Limb (tissue), 2 donors: ENCODE measurements around the gene HABP4.

Source experiments
- DNase-seq, 2 donors: peaks; one replicate each; pipeline ENCODE4 v3.0.0-alpha.2; 2016; ENCODE audit errors: extremely low spot score in 2 of 2

Gene HABP4

GRCh38 chr9:96476013-96476412 is 26.0 kb downstream of the HABP4 start:
- DNase-seq, result no peak

- no peak for DNase-seq
Measured at GRCh38 chr9:96476591-96476990, 26.6 kb downstream of the HABP4 start.

- no peak for DNase-seq
Measured at GRCh38 chr9:96478829-96479371, 28.9 kb downstream of the HABP4 start.

DNA sequence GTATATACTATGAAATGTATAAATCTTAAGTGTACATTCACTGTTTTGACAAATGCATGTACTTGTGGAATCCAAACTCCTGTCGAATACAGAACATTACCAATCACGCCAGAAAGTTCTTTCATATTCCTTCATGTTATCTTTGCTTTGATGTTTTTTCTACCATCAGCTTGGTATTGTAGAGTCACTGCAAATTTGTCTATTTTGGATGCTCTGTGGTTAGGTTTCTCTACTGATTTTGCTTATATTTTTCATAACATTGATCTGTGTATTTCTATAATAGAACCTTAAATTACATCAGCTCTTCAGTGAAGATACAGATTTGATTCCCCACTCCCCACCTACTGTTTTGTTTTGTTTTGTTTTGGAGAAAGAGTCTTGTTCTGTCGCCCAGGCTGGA is 30.8 kb downstream of the HABP4 start:
- no peak for DNase-seq

DNA sequence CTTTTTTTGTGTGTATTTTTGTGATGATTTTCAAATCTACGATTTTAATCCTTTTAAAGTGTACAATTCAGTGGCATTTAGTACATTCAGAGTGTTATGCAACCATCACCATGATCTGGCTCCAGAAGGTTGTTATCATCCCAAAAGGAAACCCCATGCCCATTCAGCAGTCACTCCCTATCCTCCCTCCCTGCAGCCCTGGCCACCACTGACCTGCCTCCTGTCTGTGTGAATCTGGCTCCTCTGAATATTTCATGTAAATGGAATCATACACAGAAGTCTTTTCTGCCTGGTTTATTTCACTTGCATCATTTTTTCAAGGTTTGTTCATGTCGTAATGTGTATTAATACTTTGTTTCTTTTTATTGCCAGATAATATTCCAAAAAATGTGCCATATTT is 32.5 kb downstream of the HABP4 start:
- DNase-seq, result no peak

DNA sequence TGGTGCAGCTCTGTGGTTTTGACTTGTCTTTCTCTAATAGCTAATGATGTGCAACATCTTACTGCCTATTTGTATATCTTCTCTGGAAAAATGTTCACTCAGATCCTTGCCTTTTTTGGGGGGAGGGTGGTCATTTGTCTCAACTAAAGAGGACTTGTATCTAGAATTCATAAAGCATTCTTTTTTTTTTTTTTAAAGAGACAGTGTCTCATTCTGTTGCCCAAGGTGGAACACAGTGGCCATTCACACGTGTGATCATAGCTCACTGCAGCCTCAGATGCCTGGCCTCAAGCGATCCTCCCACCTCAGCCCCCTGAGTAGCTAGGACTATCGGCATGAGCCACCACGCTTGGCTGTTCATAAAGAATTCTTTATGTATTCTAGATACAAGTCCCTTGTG is 33.2 kb downstream of the HABP4 start:
- DNase-seq, result no peak

- DNase-seq, result no peak
Measured at GRCh38 chr9:96483733-96484390, 33.9 kb downstream of the HABP4 start.

GRCh38 chr9:96484521-96484931 is 34.6 kb downstream of the HABP4 start:
- no peak for DNase-seq

DNA sequence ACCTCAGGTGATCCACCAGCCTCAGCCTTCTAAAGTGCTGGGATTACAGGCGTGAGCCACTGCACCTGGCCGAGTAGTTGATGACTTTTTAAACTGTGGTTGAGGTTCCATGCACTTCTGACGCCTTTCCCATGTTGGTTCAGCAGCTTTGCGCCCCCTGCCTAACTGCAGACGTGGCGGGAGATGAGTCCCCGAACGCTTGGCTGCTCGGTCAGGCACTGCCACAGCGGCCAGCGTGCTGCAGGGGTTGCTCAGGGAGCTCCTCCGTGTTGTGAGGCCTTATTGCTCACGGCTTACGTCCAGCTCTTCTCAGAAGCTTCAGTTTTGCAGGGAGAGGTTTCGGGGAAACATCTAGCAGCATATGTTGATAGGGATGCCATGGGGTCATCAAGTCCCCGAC is 35.3 kb downstream of the HABP4 start:
- DNase-seq, result no peak

GRCh38 chr9:96486386-96487028 is 36.5 kb downstream of the HABP4 start:
- DNase-seq, result no peak

GRCh38 chr9:96487029-96487396 is 37.0 kb downstream of the HABP4 start:
- no peak for DNase-seq

DNA sequence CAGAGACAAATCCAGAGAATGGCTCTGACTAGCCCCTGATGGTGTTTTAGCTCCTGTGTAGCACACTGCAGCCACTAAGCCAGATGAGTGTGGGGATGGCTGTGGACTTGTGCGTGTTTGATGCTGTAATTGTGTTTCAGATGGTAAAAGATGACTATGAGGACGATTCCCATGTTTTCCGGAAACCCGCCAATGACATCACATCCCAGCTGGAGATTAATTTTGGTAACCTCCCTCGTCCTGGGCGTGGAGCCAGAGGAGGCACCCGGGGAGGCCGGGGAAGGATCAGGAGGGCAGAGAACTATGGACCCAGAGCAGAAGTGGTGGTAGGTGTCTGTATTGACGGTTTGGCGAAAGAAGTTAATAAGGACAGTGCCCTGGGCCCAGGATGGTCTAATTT is 38.0 kb downstream of the HABP4 start:
- DNase-seq, result no peak

DNA sequence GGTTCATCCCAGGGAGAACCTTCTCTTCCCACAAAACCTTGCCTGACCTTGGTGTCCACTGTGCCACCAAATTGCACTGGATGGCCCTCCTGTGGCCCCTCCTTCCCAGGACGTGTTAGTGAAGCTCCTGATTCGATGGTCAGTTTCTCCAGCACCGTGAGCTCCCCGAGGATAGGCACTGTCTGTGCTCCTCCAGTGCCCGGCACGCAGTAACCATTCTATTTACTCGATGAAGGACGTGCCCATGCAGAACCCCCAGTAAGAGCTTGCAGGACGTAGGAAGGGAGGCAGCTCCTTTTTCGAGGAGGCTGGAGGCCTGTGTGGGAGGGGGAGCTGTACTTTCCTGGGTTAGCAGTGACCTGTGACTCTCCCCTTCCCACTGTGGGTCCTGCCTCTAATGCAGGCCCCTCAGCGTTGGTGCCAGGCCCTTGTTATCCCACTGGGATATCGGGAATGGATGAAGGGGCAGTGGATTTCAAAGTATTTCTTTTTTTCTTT is 39.6 kb downstream of the HABP4 start:
- DNase-seq, result no peak

GRCh38 chr9:96490534-96491078 is 40.6 kb downstream of the HABP4 start:
- no peak for DNase-seq

DNA sequence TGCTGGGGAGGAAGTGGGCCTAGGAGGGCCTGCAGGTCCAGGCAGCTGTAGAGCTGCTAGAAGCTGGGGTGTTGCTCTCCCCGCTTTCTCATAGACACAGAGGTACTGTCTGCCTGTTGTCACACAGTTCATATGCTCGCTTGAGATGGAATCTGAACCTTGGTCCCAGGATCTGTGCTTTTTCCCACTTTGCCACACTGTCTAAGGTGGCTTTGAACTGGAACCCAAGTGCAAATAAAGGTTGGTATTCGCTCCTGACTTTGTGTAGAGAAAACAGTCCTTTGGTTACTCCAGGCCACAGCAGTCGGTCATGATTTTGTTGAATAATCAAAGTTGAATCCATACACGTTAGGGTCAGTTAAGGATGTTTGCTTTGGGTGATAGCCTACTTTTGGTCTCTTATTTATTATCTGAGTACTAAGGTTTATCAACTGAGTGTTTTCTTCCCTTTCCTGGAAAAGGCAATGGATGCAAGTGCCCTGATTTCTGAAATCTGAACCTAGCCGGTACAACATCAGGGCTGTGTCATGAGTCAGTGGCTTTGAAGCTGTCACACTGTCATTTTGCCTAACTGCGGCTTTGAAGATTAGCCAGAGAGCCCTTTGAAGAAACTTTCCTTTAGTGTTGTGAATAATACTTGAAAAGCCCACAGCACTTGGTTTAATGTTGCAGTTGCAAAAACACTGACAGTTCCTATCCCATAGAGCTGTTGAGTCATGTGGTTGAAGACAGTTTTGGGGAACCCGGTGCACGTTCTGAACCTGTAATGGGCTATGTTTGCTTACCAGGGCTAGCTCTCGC is 41.3 kb downstream of the HABP4 start:
- no peak for DNase-seq

GRCh38 chr9:96491880-96492525 is 42.0 kb downstream of the HABP4 start:
- DNase-seq, result no peak

- no peak for DNase-seq
Measured at GRCh38 chr9:96492993-96493531, 43.1 kb downstream of the HABP4 start.

DNA sequence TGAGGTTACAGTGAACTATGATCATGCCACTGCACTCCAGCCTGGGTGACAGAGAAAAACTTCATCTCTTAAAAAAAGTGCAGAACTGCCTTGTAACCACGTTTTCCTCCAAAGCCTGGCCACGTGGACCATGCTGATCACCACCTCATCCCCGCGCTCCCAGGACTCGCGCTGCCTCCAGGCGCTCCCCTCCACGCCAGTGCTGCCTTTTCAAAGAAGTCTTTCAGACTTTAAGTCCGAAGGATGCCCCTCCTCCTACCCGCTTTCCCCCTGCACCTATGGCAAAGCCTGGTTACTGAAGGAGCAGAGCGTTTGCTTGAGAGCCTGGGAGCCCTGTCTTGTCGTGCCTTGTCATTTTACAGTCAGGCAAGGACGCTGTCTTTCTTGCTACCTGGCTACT is 43.8 kb downstream of the HABP4 start:
- no peak for DNase-seq

DNA sequence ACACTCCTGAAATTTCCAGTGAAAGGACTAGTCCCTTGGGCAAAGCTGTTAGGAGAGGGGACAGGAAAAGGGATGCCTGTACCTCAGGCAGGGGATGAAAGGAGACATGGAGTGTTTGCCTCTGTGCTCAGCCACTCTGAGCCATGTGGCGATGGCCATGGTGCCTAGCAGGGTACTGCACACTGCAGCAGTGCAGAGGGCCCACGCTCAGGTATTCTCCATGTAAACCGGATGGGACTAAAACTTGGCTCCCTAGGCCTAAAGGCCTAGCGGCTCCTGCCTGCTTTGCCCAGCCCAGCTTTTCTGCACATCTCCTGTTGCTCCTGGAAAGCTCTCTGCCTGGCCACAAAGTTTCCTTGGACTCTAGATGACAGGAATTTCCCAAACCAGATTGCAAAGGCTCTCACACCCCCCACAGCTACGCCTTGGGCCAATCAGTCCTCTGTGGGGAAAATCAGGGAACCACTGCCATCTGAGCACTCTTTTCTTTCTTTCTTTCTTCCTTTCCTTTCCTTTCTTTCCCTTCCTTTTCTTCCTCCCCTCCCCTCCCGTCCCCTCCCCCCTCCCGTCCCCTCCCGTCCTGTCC is 44.3 kb downstream of the HABP4 start:
- DNase-seq, result no peak

DNA sequence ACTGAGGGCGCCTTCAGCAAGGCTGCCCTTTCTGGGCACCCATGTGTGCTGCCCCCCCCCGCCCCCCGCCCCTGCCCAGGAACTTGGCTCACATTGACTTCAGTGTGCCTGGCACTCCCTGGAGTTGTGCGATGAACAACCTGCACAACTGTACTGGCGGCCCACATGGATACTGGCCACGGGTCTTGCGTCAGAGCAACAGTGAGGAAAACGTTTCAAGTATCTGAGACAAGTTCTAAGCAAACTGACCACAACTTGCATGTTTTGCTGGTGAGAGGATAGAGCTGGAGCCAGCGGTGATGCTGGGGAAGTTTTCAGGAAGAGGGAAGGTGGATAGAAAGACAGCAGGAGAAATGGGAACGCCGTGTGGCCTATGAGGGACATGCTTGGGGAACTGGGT is 45.4 kb downstream of the HABP4 start:
- no peak for DNase-seq
